ENCODE results near the gene AKAP13. TPM values are rescaled to one million over a fixed set of nuclear protein-coding genes. Genes with fewer than 3 reads are reported as not detected.

The AKAP13 gene
- polyA plus RNA-seq, 1 donor from 2014 or later = 10.0 TPM

- Histone ChIP-seq H3K36me3 (ENCODE audit: insufficient read depth, low read length) (no peaks in the 10 kb centered on the region), H3K9ac (ENCODE audit: low read length) (no peak overlapping the region), H3K4me2 (ENCODE audit: low read length) (no peak overlapping the region), H3F3A (ENCODE audit: insufficient read depth, low read length, poor library complexity, severe bottlenecking) (no peaks in the 10 kb centered on the region), H2AFZ (ENCODE audit: low read depth, low read length) (no peak overlapping the region), H3K4me3 (ENCODE audit: low read length) (no peak overlapping the region), H3K9me2 (ENCODE audit: insufficient read depth, low read length) (no peaks in the 10 kb centered on the region), H3K27me3 (ENCODE audit: insufficient read depth, low read depth, low read length) (no peaks in the 10 kb centered on the region), H3K79me2 (replicated peaks; ENCODE audit: insufficient read depth, low read length) (peaks cover 2% of the 10 kb centered on the region), H3K27ac (ENCODE audit: low read length) (no peak overlapping the region), H3K9me3 (ENCODE audit: low read length) (no peaks in the 10 kb centered on the region), H4K20me1 (ENCODE audit: insufficient read depth) (no peaks in the 10 kb centered on the region)
- TF ChIP-seq POLR2AphosphoS5 (IDR thresholded peaks at IDR 0.05) (no peak), SMC3 (conservative IDR thresholded peaks at IDR 0.05; ENCODE audit: poor library complexity) (no peak), EP300 (conservative IDR thresholded peaks at IDR 0.05; ENCODE audit: poor library complexity, severe bottlenecking) (no peak), TAF1 (IDR thresholded peaks at IDR 0.05; ENCODE audit: low read depth) (no peak), REST (IDR thresholded peaks at IDR 0.05; ENCODE audit: borderline replicate concordance) (no peak), MXI1 (conservative IDR thresholded peaks at IDR 0.05; ENCODE audit: poor library complexity, severe bottlenecking) (no peak), EZH2 (IDR thresholded peaks at IDR 0.05; ENCODE audit: borderline replicate concordance, insufficient read depth, low read length, poor library complexity, severe bottlenecking) (no peak), RAD21 (conservative IDR thresholded peaks at IDR 0.05) (no peak)
- TF ChIP-seq, protein P1, sequence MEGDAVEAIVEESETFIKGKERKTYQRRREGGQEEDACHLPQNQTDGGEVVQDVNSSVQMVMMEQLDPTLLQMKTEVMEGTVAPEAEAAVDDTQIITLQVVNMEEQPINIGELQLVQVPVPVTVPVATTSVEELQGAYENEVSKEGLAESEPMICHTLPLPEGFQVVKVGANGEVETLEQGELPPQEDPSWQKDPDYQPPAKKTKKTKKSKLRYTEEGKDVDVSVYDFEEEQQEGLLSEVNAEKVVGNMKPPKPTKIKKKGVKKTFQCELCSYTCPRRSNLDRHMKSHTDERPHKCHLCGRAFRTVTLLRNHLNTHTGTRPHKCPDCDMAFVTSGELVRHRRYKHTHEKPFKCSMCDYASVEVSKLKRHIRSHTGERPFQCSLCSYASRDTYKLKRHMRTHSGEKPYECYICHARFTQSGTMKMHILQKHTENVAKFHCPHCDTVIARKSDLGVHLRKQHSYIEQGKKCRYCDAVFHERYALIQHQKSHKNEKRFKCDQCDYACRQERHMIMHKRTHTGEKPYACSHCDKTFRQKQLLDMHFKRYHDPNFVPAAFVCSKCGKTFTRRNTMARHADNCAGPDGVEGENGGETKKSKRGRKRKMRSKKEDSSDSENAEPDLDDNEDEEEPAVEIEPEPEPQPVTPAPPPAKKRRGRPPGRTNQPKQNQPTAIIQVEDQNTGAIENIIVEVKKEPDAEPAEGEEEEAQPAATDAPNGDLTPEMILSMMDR (IDR thresholded peaks at IDR 0.05; ENCODE audit: poor library complexity, severe bottlenecking) = no peak
These were observed 34.6 kb downstream of the AKAP13 start for GRCh38 chr15:85414991-85415390.

GRCh38 chr15:85415783-85416182 is 35.4 kb downstream of the AKAP13 start:
- peaks cover 2% of the 10 kb centered on the region for H3K79me2 ChIP-seq (replicated peaks; ENCODE audit: insufficient read depth, low read length)
- no peak overlapping the region for H3K4me2 ChIP-seq (ENCODE audit: low read length)
- H3K4me3 ChIP-seq (ENCODE audit: low read length) = no peak overlapping the region
- no peaks in the 10 kb centered on the region for H3K9me3 ChIP-seq (ENCODE audit: low read length)
- H2AFZ ChIP-seq (ENCODE audit: low read depth, low read length) = no peak overlapping the region
- no peak overlapping the region for H3K27ac ChIP-seq (ENCODE audit: low read length)
- TF ChIP-seq RAD21 (conservative IDR thresholded peaks at IDR 0.05) (no peak), SMC3 (conservative IDR thresholded peaks at IDR 0.05; ENCODE audit: poor library complexity) (no peak), EP300 (conservative IDR thresholded peaks at IDR 0.05; ENCODE audit: poor library complexity, severe bottlenecking) (no peak)
- TF ChIP-seq, protein P1 (IDR thresholded peaks at IDR 0.05; ENCODE audit: poor library complexity, severe bottlenecking) = no peak
- H3K9me2 ChIP-seq (ENCODE audit: insufficient read depth, low read length) = no peaks in the 10 kb centered on the region
- H3K36me3 ChIP-seq (ENCODE audit: insufficient read depth, low read length) = no peaks in the 10 kb centered on the region
- H3K27me3 ChIP-seq (ENCODE audit: insufficient read depth, low read depth, low read length) = no peaks in the 10 kb centered on the region
- no peaks in the 10 kb centered on the region for H3F3A ChIP-seq (ENCODE audit: insufficient read depth, low read length, poor library complexity, severe bottlenecking)
- H3K9ac ChIP-seq (ENCODE audit: low read length) = no peak overlapping the region
- H4K20me1 ChIP-seq (ENCODE audit: insufficient read depth) = no peaks in the 10 kb centered on the region

Data from neural cell (in vitro differentiated cells).